ENCODE measurements around the gene LRRC14B.

DNA sequence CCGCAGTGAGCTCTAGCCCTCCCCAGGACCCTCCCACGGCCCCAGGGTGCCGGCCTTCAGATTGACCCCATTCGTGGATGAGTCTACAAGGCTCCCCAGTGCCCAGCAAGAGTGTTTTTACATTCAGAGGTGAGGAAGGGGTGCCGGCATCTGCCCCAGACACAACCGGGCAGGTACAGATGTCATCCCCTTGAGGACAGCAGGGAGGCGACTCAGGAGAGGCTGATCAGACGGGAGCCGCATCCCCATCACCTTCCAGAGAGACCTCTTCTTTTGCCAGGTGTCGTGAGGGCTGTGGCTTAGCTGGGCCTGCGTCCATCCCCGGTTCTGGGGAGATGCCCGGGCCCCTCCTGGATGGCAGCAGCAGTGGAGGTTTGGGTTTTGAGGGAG, 4.3 kb upstream of the LRRC14B start:
- TF ChIP-seq, protein P1, sequence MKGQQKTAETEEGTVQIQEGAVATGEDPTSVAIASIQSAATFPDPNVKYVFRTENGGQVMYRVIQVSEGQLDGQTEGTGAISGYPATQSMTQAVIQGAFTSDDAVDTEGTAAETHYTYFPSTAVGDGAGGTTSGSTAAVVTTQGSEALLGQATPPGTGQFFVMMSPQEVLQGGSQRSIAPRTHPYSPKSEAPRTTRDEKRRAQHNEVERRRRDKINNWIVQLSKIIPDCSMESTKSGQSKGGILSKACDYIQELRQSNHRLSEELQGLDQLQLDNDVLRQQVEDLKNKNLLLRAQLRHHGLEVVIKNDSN (IDR thresholded peaks at IDR 0.05; ENCODE audit: borderline replicate concordance, low read depth): no peak
- TF ChIP-seq FOXM1 (IDR thresholded peaks at IDR 0.05; ENCODE audit: low read depth) (no peak), POLR2AphosphoS5 (IDR thresholded peaks at IDR 0.05; ENCODE audit: low read depth, low read length) (no peak), EP300 (IDR thresholded peaks at IDR 0.05; ENCODE audit: borderline replicate concordance in 1 of 2, low read depth in 1 of 2, low read length in 1 of 2) (no peak), YY1 (IDR thresholded peaks at IDR 0.05; ENCODE audit: low read depth) (no peak), RAD21 (IDR thresholded peaks at IDR 0.05; ENCODE audit: low read length) (no peak), NFIC (IDR thresholded peaks at IDR 0.05; ENCODE audit: borderline replicate concordance) (no peak), RCOR1 (IDR thresholded peaks at IDR 0.05; ENCODE audit: low read length) (no peak), TAF1 (IDR thresholded peaks at IDR 0.05; ENCODE audit: borderline replicate concordance, low read depth, low read length) (no peak), JUND (IDR thresholded peaks at IDR 0.05) (no peak)
- TF ChIP-seq, protein P2, sequence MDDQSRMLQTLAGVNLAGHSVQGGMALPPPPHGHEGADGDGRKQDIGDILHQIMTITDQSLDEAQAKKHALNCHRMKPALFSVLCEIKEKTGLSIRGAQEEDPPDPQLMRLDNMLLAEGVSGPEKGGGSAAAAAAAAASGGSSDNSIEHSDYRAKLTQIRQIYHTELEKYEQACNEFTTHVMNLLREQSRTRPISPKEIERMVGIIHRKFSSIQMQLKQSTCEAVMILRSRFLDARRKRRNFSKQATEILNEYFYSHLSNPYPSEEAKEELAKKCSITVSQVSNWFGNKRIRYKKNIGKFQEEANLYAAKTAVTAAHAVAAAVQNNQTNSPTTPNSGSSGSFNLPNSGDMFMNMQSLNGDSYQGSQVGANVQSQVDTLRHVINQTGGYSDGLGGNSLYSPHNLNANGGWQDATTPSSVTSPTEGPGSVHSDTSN (IDR thresholded peaks at IDR 0.05): no peak
- TF ChIP-seq, protein P3, sequence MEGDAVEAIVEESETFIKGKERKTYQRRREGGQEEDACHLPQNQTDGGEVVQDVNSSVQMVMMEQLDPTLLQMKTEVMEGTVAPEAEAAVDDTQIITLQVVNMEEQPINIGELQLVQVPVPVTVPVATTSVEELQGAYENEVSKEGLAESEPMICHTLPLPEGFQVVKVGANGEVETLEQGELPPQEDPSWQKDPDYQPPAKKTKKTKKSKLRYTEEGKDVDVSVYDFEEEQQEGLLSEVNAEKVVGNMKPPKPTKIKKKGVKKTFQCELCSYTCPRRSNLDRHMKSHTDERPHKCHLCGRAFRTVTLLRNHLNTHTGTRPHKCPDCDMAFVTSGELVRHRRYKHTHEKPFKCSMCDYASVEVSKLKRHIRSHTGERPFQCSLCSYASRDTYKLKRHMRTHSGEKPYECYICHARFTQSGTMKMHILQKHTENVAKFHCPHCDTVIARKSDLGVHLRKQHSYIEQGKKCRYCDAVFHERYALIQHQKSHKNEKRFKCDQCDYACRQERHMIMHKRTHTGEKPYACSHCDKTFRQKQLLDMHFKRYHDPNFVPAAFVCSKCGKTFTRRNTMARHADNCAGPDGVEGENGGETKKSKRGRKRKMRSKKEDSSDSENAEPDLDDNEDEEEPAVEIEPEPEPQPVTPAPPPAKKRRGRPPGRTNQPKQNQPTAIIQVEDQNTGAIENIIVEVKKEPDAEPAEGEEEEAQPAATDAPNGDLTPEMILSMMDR (IDR thresholded peaks at IDR 0.05): no peak
- TF ChIP-seq, protein P4, sequence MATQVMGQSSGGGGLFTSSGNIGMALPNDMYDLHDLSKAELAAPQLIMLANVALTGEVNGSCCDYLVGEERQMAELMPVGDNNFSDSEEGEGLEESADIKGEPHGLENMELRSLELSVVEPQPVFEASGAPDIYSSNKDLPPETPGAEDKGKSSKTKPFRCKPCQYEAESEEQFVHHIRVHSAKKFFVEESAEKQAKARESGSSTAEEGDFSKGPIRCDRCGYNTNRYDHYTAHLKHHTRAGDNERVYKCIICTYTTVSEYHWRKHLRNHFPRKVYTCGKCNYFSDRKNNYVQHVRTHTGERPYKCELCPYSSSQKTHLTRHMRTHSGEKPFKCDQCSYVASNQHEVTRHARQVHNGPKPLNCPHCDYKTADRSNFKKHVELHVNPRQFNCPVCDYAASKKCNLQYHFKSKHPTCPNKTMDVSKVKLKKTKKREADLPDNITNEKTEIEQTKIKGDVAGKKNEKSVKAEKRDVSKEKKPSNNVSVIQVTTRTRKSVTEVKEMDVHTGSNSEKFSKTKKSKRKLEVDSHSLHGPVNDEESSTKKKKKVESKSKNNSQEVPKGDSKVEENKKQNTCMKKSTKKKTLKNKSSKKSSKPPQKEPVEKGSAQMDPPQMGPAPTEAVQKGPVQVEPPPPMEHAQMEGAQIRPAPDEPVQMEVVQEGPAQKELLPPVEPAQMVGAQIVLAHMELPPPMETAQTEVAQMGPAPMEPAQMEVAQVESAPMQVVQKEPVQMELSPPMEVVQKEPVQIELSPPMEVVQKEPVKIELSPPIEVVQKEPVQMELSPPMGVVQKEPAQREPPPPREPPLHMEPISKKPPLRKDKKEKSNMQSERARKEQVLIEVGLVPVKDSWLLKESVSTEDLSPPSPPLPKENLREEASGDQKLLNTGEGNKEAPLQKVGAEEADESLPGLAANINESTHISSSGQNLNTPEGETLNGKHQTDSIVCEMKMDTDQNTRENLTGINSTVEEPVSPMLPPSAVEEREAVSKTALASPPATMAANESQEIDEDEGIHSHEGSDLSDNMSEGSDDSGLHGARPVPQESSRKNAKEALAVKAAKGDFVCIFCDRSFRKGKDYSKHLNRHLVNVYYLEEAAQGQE (IDR thresholded peaks at IDR 0.05; ENCODE audit: low read depth, low read length): no peak
